HepG2 (cell line): ENCODE results near the gene OR4D9. TPM values are rescaled to one million over a fixed set of nuclear protein-coding genes. Genes with fewer than 3 reads are reported as not detected.
A peak's percentile ranks its signal among the peaks of the same experiment; 100 is the strongest.

Experiments
- ADNP ChIP-seq: sonication (generic); formaldehyde crosslinking; IDR thresholded peaks from 2 replicates; pipeline ENCODE4 v1.4.0; 2020; ENCODE audit warnings: missing genetic modification reagents
- ARNT2 ChIP-seq: sonication (generic); formaldehyde crosslinking; IDR thresholded peaks from 2 replicates; pipeline ENCODE4 v1.8.0; 2022; ENCODE audit warnings: mild to moderate bottlenecking, low read depth, missing genetic modification reagents, moderate library complexity
- BCL6 ChIP-seq: IDR thresholded peaks from 2 replicates; pipeline ENCODE4 v1.6.1; 2016; ENCODE audit warnings: missing genetic modification reagents, missing compliant biosample characterization
- GATAD2A ChIP-seq: IDR thresholded peaks from 2 replicates; pipeline ENCODE4 v1.6.1; 2016
- JDP2 ChIP-seq: sonication (generic); formaldehyde crosslinking; IDR thresholded peaks from 2 replicates; pipeline ENCODE4 v1.8.1; 2022; ENCODE audit warnings: missing genetic modification reagents, borderline replicate concordance
- RARA ChIP-seq: IDR thresholded peaks from 2 replicates; pipeline ENCODE4 v1.6.1; 2016; ENCODE audit warnings: missing genetic modification reagents, missing compliant biosample characterization
- SCMH1 ChIP-seq: sonication (generic); formaldehyde crosslinking; IDR thresholded peaks from 2 replicates; pipeline ENCODE4 v1.9.0; 2021; ENCODE audit warnings: missing genetic modification reagents, mild to moderate bottlenecking, borderline replicate concordance
- SSRP1 ChIP-seq: IDR thresholded peaks from 2 replicates; pipeline ENCODE4 v1.6.1; 2016; ENCODE audit warnings: control low read depth
- ZFP41 ChIP-seq: sonication (generic); formaldehyde crosslinking; IDR thresholded peaks from 2 replicates; pipeline ENCODE4 v1.4.0; 2020; ENCODE audit warnings: mild to moderate bottlenecking, missing genetic modification reagents, borderline replicate concordance
- ZIK1 ChIP-seq: sonication (generic); formaldehyde crosslinking; IDR thresholded peaks from 2 replicates; pipeline ENCODE4 v1.5.0; 2020; ENCODE audit warnings: mild to moderate bottlenecking, low read depth, missing genetic modification reagents, borderline replicate concordance
- ZNF225 ChIP-seq: sonication (generic); formaldehyde crosslinking; IDR thresholded peaks from 2 replicates; pipeline ENCODE4 v1.4.0; 2020; ENCODE audit warnings: mild to moderate bottlenecking, missing genetic modification reagents
- ZNF510 ChIP-seq: sonication (generic); formaldehyde crosslinking; IDR thresholded peaks from 2 replicates; pipeline ENCODE4 v1.4.0; 2020; ENCODE audit warnings: low read depth, mild to moderate bottlenecking, missing genetic modification reagents
- ZNF780A ChIP-seq: sonication (generic); formaldehyde crosslinking; IDR thresholded peaks from 2 replicates; pipeline ENCODE4 v1.8.0; 2022; ENCODE audit warnings: mild to moderate bottlenecking, missing genetic modification reagents, moderate library complexity
- polyA plus RNA-seq, 8 experiments: library from polyadenylated mRNA; depleted of rRNA in 3 of 8; stranded (reverse) in 7 of 8; unstranded in 1 of 8; fragments of >200 nt; fragmentation: Illumina TruSeq in 4 of 8; extraction: Trizol in 4 of 8; gene quantifications; 2 replicates each; pipeline versions ENCODE4 v1.2.1 to v1.2.3, GENCODE V29; 2011 to 2016; ENCODE audit warnings: low read depth in 4 of 8, missing spikeins in 1 of 8, mixed read lengths in 1 of 8; ENCODE audit not compliant: insufficient read depth in 1 of 8
- total RNA-seq, 5 experiments: library from RNA; depleted of rRNA; stranded (reverse); fragments of >200 nt; fragmentation: Illumina TruSeq; extraction: Trizol; gene quantifications; 2 replicates each; pipeline ENCODE4 v1.2.3, GENCODE V29; 2016; ENCODE audit warnings: low read depth in 1 of 5
- TF ChIP-seq, protein P1 (sequence below): sonication (generic); formaldehyde crosslinking; IDR thresholded peaks from 2 replicates; pipeline ENCODE4 v1.5.1; 2020; ENCODE audit warnings: mild to moderate bottlenecking, missing genetic modification reagents
- TF ChIP-seq, protein P2 (sequence below): sonication (generic); formaldehyde crosslinking; IDR thresholded peaks from 2 replicates; pipeline ENCODE4 v1.9.0; 2021; ENCODE audit warnings: missing genetic modification reagents, mild to moderate bottlenecking, borderline replicate concordance
- TF ChIP-seq, protein P3 (sequence below): sonication (generic); formaldehyde crosslinking; IDR thresholded peaks from 2 replicates; pipeline ENCODE4 v1.5.1; 2020; ENCODE audit warnings: missing genetic modification reagents, mild to moderate bottlenecking, borderline replicate concordance
- TF ChIP-seq, protein P4 (sequence below): IDR thresholded peaks from 2 replicates; pipeline ENCODE4 v1.6.1; 2012; ENCODE audit warnings: low read depth, low read length, improper control_type of control experiment
- TF ChIP-seq, protein P5 (sequence below): IDR thresholded peaks from 2 replicates; pipeline ENCODE4 v1.6.1; 2016; ENCODE audit warnings: low read depth, control low read depth

OR4D9 gene
- total and polyA plus RNA-seq, 2 of the 13 experiments (the other 11 are each of a cell fraction or from before 2014, with no cell fraction given), result not detected

DNA sequence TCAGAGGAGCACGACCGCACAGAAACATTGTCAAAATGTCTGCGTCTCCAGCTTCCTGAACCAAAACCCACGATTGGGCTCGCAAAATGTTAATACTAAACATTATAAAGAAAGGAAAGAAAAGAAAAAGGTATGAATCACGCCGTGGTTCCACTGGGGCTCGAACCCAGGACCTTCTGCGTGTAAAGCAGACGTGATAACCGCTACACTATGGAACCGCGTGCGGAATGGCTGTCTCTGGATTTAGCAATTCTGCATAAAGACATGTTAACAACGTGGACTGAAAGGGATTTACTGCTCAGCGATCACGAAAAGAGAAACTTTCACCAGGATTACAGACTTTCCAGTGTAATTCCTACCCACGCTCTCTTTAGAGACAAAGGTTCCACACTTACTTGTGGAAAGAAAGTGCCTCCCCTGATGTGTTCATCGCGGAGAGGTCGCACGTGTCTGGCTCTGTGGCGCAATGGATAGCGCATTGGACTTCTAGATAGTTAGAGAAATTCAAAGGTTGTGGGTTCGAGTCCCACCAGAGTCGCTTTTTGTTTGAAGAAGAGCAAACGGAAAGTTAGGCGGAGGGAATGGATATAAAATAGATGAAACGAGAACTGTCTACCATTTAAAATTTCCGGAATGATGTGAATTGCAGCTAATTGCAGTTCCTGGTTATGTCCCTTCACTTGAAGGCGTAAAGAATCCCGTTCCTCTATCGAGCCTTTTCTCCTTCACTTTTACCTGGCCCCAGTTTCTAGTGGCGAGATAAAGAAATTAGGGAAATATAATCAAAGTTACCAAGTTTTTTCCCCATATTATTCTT lies 39.7 kb downstream of the OR4D9 start (continued):
- TF ChIP-seq, protein P1, sequence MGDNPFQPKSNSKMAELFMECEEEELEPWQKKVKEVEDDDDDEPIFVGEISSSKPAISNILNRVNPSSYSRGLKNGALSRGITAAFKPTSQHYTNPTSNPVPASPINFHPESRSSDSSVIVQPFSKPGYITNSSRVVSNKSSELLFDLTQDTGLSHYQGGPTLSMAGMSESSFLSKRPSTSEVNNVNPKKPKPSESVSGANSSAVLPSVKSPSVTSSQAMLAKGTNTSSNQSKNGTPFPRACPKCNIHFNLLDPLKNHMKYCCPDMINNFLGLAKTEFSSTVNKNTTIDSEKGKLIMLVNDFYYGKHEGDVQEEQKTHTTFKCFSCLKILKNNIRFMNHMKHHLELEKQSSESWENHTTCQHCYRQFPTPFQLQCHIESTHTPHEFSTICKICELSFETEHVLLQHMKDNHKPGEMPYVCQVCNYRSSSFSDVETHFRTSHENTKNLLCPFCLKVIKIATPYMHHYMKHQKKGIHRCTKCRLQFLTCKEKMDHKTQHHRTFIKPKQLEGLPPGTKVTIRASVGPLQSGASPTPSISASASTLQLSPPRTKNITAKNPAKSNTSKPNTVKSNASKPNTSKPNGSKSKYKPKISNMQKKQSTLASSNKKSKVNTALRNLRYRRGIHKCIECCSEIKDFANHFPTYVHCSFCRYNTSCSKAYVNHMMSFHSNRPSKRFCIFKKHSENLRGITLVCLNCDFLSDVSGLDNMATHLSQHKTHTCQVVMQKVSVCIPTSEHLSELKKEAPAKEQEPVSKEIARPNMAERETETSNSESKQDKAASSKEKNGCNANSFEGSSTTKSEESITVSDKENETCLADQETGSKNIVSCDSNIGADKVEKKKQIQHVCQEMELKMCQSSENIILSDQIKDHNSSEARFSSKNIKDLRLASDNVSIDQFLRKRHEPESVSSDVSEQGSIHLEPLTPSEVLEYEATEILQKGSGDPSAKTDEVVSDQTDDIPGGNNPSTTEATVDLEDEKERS (CRISPR knock-in tag), result no peak
- no peak for TF ChIP-seq RARA (CRISPR knock-in tag)
- 0 out of 2 replicates have a peak, but pooled peaks have one; percentile 3 for TF ChIP-seq GATAD2A (CRISPR knock-in tag)
- TF ChIP-seq ZNF225 (CRISPR knock-in tag), result no peak
- TF ChIP-seq ZNF780A (CRISPR knock-in tag), result no peak
- 0 out of 2 replicates have a peak, but pooled peaks have one; percentile 34 for TF ChIP-seq ARNT2
- TF ChIP-seq ZFP41 (CRISPR knock-in tag), result no peak
- TF ChIP-seq ADNP, result peak; percentile 61; the same call in 1 of the 2 replicates
- no peak for TF ChIP-seq ZNF510 (CRISPR knock-in tag)
- TF ChIP-seq, protein P2, sequence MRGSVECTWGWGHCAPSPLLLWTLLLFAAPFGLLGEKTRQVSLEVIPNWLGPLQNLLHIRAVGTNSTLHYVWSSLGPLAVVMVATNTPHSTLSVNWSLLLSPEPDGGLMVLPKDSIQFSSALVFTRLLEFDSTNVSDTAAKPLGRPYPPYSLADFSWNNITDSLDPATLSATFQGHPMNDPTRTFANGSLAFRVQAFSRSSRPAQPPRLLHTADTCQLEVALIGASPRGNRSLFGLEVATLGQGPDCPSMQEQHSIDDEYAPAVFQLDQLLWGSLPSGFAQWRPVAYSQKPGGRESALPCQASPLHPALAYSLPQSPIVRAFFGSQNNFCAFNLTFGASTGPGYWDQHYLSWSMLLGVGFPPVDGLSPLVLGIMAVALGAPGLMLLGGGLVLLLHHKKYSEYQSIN (CRISPR knock-in tag), result no peak
- TF ChIP-seq, protein P3, sequence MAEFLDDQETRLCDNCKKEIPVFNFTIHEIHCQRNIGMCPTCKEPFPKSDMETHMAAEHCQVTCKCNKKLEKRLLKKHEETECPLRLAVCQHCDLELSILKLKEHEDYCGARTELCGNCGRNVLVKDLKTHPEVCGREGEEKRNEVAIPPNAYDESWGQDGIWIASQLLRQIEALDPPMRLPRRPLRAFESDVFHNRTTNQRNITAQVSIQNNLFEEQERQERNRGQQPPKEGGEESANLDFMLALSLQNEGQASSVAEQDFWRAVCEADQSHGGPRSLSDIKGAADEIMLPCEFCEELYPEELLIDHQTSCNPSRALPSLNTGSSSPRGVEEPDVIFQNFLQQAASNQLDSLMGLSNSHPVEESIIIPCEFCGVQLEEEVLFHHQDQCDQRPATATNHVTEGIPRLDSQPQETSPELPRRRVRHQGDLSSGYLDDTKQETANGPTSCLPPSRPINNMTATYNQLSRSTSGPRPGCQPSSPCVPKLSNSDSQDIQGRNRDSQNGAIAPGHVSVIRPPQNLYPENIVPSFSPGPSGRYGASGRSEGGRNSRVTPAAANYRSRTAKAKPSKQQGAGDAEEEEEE (CRISPR knock-in tag), result 0 out of 2 replicates have a peak, but pooled peaks have one; percentile 46
- TF ChIP-seq SCMH1 (CRISPR knock-in tag), result no peak
- TF ChIP-seq, protein P4, sequence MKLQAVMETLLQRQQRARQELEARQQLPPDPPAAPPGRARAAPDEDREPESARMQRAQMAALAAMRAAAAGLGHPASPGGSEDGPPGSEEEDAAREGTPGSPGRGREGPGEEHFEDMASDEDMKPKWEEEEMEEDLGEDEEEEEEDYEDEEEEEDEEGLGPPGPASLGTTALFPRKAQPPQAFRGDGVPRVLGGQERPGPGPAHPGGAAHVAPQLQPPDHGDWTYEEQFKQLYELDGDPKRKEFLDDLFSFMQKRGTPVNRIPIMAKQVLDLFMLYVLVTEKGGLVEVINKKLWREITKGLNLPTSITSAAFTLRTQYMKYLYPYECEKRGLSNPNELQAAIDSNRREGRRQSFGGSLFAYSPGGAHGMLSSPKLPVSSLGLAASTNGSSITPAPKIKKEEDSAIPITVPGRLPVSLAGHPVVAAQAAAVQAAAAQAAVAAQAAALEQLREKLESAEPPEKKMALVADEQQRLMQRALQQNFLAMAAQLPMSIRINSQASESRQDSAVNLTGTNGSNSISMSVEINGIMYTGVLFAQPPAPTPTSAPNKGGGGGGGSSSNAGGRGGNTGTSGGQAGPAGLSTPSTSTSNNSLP, result peak; percentile 56; the same call in 1 of the 2 replicates
- no peak for TF ChIP-seq JDP2 (CRISPR knock-in tag)
- TF ChIP-seq SSRP1 (CRISPR knock-in tag), result peak; percentile 82; the same call in 1 of the 2 replicates
- no peak; the same call in 1 of the 2 replicates for TF ChIP-seq ZIK1 (CRISPR knock-in tag)
- TF ChIP-seq, protein P5, sequence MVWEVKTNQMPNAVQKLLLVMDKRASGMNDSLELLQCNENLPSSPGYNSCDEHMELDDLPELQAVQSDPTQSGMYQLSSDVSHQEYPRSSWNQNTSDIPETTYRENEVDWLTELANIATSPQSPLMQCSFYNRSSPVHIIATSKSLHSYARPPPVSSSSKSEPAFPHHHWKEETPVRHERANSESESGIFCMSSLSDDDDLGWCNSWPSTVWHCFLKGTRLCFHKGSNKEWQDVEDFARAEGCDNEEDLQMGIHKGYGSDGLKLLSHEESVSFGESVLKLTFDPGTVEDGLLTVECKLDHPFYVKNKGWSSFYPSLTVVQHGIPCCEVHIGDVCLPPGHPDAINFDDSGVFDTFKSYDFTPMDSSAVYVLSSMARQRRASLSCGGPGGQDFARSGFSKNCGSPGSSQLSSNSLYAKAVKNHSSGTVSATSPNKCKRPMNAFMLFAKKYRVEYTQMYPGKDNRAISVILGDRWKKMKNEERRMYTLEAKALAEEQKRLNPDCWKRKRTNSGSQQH, result peak; percentile 81; the same call in 1 of the 2 replicates
- peak; percentile 8; the same call in 1 of the 2 replicates for TF ChIP-seq BCL6 (CRISPR knock-in tag)
